BLaER1 (cell line): ENCODE data around the gene LRRC18.

Experiments
- H3K27ac ChIP-seq: shearing (Covaris generic); formaldehyde crosslinking; 2 replicates; pipeline ENCODE4 v1.8.1; 2022
- H3K27me3 ChIP-seq: shearing (Covaris generic); formaldehyde crosslinking; 2 replicates; pipeline ENCODE4 v1.8.1; 2022
- H3K36me3 ChIP-seq: shearing (Covaris generic); formaldehyde crosslinking; 2 replicates; pipeline ENCODE4 v1.8.1; 2022
- H3K4me1 ChIP-seq: shearing (Covaris generic); formaldehyde crosslinking; 2 replicates; pipeline ENCODE4 v1.8.1; 2022
- H3K4me2 ChIP-seq: shearing (Covaris generic); formaldehyde crosslinking; 2 replicates; pipeline ENCODE4 v1.8.1; 2022
- H3K4me3 ChIP-seq: shearing (Covaris generic); formaldehyde crosslinking; 2 replicates; pipeline ENCODE4 v1.8.1; 2022
- H3K9ac ChIP-seq: shearing (Covaris generic); formaldehyde crosslinking; 2 replicates; pipeline ENCODE4 v1.8.1; 2022
- H3K9me3 ChIP-seq: shearing (Covaris generic); formaldehyde crosslinking; 2 replicates; pipeline ENCODE4 v1.8.1; 2022
- H4K20me1 ChIP-seq: shearing (Covaris generic); formaldehyde crosslinking; 2 replicates; pipeline ENCODE4 v1.8.1; 2022
- Cebpa-rat ChIP-seq: shearing (Covaris generic); IDR thresholded peaks from 2 replicates; pipeline ENCODE4 v1.8.1; 2022

LRRC18 gene

DNA sequence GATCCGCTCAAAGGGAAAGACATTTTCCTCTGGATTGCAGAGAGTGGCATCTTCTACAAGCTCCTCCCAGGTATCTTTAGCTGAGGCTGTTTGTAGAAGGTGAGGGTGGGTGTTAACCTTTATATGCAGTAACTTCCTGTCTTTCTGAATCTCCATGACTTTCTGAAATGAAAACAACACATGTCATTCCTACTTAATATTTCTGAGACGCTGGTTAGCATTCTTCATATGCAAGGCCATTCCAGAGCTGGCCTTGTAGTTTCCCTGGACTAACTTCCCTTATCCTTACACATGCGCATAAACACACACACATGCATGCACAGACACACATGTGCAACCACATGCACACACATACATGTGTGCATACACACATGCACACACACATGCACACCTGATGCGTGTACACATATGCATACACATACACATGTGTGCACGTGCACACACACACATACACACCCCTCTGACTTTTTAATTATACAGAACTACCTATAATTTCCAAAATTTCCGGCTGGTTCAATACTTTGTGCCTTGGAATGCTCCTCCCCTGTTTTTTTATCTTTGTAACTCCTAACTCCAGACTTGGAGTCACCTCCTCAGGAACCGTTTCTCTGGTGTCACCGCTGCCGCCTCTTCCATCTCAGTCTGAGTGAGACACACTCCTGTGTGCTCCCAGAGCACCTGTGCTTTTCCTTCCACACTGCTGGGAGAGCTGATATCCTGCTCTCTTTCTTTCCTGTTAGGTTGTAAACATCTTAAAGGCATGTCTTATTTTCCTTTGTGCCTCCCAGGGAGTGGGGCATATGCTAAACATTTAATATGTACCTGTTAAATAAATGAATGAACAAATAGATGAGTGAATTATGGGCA is 55.2 kb downstream of the LRRC18 start:
- H3K27ac ChIP-seq: no peak overlapping the region
- H3K36me3 ChIP-seq: no peaks in the 10 kb centered on the region
- no peaks in the 10 kb centered on the region for H3K9me3 ChIP-seq
- no peak overlapping the region for H3K4me3 ChIP-seq
- no peaks in the 10 kb centered on the region for H3K4me1 ChIP-seq
- H3K4me2 ChIP-seq: no peak overlapping the region
- TF ChIP-seq Cebpa-rat: no peak
- no peaks in the 10 kb centered on the region for H3K27me3 ChIP-seq
- no peaks in the 10 kb centered on the region for H4K20me1 ChIP-seq
- H3K9ac ChIP-seq: no peak overlapping the region

DNA sequence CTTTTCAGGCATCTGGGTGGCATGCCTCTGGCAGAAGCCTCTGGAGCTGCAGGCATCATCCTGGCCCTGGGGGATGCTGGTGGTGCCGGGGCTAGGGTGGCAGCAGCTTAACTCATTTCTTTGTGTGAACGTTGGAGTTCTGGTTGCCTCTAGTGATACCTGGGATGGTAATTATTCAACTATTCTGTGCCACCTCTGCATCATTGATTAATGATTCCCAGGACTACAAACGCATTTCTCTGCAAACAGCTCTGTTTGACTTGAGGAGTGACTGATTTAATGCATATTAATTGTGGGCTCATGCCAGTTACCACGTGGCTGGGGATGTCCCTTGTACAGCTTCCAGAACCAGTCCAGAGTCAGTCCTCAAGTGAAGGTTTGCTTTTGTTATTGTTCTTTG is 55.9 kb downstream of the LRRC18 start:
- Histone ChIP-seq H4K20me1 (no peaks in the 10 kb centered on the region), H3K4me3 (no peak overlapping the region), H3K9ac (no peak overlapping the region), H3K27ac (no peak overlapping the region), H3K4me2 (no peak overlapping the region), H3K9me3 (no peaks in the 10 kb centered on the region), H3K4me1 (no peaks in the 10 kb centered on the region), H3K27me3 (no peaks in the 10 kb centered on the region), H3K36me3 (no peaks in the 10 kb centered on the region)
- TF ChIP-seq Cebpa-rat: no peak

DNA sequence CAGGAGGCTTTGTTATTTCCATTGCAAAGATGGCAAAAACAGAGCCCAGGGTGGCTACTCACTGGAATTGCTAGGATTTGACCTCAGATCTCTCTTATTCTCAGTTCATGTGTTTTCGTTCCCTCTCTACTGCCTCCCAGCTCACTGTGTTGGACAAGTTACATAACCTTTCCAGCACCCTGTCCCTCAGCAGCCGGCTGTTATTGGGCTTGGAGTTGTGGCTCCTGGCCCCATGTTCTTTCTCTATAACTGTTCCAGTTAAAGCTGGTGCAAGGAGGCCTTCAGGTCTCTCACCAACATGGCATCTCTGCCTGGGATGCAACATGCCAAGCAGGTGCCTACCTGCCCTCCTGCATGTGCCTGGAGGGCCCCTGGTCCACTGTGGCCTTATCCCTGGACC is 56.8 kb downstream of the LRRC18 start:
- Histone ChIP-seq H4K20me1 (no peaks in the 10 kb centered on the region), H3K9ac (no peak overlapping the region), H3K4me2 (no peak overlapping the region), H3K27me3 (no peaks in the 10 kb centered on the region), H3K4me3 (no peak overlapping the region), H3K9me3 (no peaks in the 10 kb centered on the region), H3K27ac (no peak overlapping the region), H3K4me1 (no peaks in the 10 kb centered on the region), H3K36me3 (no peaks in the 10 kb centered on the region)
- no peak for TF ChIP-seq Cebpa-rat

DNA sequence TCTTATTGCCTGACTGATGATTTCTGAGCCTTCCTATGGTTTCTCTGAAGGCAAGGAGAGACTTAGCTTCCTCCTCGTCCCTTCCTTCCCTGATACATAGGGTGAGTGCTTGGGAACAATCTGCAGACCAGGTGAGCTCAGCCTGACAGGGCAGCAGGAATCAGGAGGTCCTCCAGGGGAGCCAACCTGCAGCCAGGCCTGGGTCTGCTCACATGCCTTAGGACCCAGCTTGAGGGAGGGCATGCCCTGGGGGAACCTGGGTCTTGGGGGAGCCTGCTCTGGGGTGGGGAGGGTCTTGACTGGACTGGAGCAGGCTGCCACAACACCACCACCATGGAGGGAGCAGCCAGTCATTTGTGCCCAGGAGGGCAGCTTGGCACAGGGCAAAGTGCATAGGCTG is 57.7 kb downstream of the LRRC18 start:
- no peaks in the 10 kb centered on the region for H4K20me1 ChIP-seq
- H3K9me3 ChIP-seq: no peaks in the 10 kb centered on the region
- no peak overlapping the region for H3K4me3 ChIP-seq
- no peak overlapping the region for H3K9ac ChIP-seq
- no peak overlapping the region for H3K27ac ChIP-seq
- H3K36me3 ChIP-seq: no peaks in the 10 kb centered on the region
- TF ChIP-seq Cebpa-rat: no peak
- H3K4me1 ChIP-seq: no peaks in the 10 kb centered on the region
- no peaks in the 10 kb centered on the region for H3K27me3 ChIP-seq
- no peak overlapping the region for H3K4me2 ChIP-seq

DNA sequence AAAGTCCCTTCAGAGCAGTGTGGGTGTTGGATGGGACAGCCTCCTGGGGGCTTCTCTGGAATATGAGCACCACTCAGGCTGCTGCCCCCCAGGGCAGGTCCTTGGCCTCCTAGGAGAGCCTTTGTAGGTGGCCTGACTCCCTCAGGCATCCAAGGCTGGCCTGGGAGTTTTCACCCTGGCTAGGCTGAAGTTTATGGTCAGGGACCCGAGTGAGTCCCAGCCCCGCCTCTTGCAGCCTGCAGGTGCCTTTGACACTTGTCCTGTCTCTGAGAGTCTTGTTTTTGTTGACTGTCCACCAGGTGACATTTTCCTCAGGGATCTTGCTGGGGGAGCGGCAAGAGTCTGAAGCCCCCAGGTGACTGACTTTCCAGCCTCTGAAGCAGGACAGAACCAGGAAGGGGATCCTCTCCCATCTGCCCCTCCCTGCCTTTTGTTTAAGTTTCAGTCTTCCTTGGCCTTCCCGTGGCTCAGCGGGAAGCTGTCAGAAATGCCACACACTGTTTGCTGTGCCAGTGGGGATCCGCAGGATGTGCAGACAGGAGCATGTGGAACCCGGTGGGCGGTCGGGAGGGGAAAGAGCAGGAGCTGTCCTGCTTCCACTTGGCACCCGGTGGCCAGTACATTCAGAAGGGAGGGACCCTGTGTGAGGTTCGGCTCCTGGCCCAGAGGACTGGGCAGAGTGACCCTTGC is 59.5 kb downstream of the LRRC18 start:
- Histone ChIP-seq H3K36me3 (no peaks in the 10 kb centered on the region), H3K27me3 (no peaks in the 10 kb centered on the region), H3K9me3 (no peaks in the 10 kb centered on the region), H3K9ac (no peak overlapping the region), H3K27ac (no peak overlapping the region), H4K20me1 (no peaks in the 10 kb centered on the region), H3K4me3 (no peak overlapping the region), H3K4me2 (no peak overlapping the region), H3K4me1 (no peaks in the 10 kb centered on the region)
- no peak for TF ChIP-seq Cebpa-rat

DNA sequence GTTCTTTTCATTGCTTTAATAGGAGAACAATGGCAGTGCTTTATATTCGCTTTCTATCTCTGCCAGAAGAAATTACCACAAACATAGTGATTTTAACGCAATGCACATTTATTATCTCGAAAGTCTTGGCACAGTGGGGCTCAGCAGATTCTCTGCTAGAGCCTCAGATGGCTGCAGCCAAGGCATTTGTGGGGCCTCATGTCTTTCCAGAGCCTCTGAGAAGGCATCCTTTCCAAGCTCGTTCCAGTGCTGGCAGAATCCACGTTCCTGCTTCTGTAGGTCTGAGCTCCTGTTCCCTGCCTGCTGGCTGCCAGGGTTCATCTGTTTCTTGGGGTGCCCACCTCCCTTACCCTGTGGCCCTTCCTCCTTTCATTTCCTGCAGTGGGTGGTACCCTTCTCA is 60.2 kb downstream of the LRRC18 start:
- Histone ChIP-seq H3K9me3 (no peaks in the 10 kb centered on the region), H3K9ac (no peak overlapping the region), H3K27me3 (no peaks in the 10 kb centered on the region), H4K20me1 (no peaks in the 10 kb centered on the region), H3K27ac (no peak overlapping the region), H3K36me3 (no peaks in the 10 kb centered on the region), H3K4me2 (no peak overlapping the region), H3K4me3 (no peak overlapping the region), H3K4me1 (no peaks in the 10 kb centered on the region)
- no peak for TF ChIP-seq Cebpa-rat

DNA sequence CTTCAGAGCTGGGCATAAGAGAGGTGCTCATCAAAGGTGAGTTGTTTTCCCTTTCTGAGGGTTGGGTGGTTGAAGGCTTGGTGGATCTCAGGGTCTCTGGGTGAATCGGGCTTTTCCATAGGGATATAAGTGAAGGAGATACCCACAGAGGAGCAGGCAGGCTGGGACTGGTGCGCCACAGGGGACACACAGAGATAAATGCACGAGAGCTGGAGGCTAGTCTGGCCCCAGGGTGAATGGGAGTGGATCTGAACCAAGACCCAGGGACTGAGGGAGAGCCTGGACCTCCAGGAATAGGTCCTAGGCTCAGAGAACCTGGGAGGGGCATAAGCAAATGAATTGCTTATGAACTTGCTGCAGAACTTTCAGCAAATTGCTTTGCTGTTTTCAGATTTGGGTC is 61.5 kb downstream of the LRRC18 start:
- Histone ChIP-seq H3K4me1 (no peaks in the 10 kb centered on the region), H3K4me2 (no peak overlapping the region), H3K9ac (no peak overlapping the region), H3K4me3 (no peak overlapping the region), H3K27ac (no peak overlapping the region), H4K20me1 (no peaks in the 10 kb centered on the region), H3K9me3 (no peaks in the 10 kb centered on the region), H3K36me3 (no peaks in the 10 kb centered on the region; the same call in 1 of the 2 replicates), H3K27me3 (no peaks in the 10 kb centered on the region)
- no peak for TF ChIP-seq Cebpa-rat

DNA sequence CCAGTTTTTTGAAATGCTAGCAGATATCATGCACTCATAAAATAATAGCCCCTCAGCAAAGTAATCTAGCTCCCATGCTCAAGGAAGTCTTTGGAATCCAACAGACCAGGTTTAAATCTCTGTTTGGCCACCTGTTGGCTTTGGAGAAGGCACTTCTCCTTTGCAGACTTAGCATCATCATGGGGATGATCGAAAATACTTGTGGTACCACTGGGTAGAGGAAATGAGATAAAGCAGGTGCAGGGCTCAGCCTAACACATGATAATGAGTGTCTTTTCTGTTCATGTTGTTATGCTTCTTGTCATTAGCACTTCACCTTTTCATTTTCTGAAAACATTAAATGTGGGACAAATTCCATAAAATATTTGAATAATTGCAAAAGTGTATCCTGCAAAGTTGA is 67.4 kb downstream of the LRRC18 start:
- Histone ChIP-seq H3K4me2 (no peak overlapping the region), H3K4me3 (no peak overlapping the region), H4K20me1 (no peaks in the 10 kb centered on the region), H3K27me3 (no peaks in the 10 kb centered on the region), H3K4me1 (no peaks in the 10 kb centered on the region), H3K27ac (no peak overlapping the region), H3K9me3 (no peaks in the 10 kb centered on the region), H3K36me3 (no peaks in the 10 kb centered on the region; the same call in 1 of the 2 replicates), H3K9ac (no peak overlapping the region)
- TF ChIP-seq Cebpa-rat: no peak
